K562 (cell line): ENCODE results near the gene ARHGAP32. TPM values are rescaled to one million over a fixed set of nuclear protein-coding genes. Genes with fewer than 3 reads are reported as not detected.

Experiments
- ATAC-seq: fragments of 200-7000 bp; cut with Tn5 transposase; 3 replicates; pipeline ENCODE4 v1.9.1; 2020; ENCODE audit warnings: moderate library complexity
- BruUV-seq: library from RNA; stranded (reverse); fragments of 400-500 nt; replicated peaks from 2 replicates; lab custom pipeline; 2021; lab: Mats Ljungman, UMichigan
- CTCF ChIA-PET: fragments of 300-600 bp; formaldehyde crosslinking; extraction: SDS; loops from one replicate; lab custom pipeline; 2021; ENCODE audit warnings: low intra/inter-chr PET ratio; lab: Yijun Ruan, JAX
- POLR2A ChIA-PET: fragments of 300-600, 350-650 bp; sonication (Branson Sonifier 250); formaldehyde crosslinking; extraction: SDS; loops from one replicate; lab custom pipeline; 2021; ENCODE audit warnings: antibody characterized with exemption, inconsistent platforms; lab: Yijun Ruan, JAX
- DNase-seq, 4 experiments: peaks; one replicate each; pipeline versions ENCODE4 v3.0.0 to v3.0.0-alpha.2; 2011 to 2018; ENCODE audit warnings: low spot score in 3 of 4, mixed read lengths in 3 of 4; ENCODE audit errors: extremely low read depth in 1 of 4
- FAIRE-seq: peaks from 2 replicates; lab custom pipeline; 2011; peaks lifted over from hg19 to GRCh38; lab: Jason Lieb, UNC
- H2AFZ ChIP-seq: 2 replicates; pipeline ENCODE4 v1.6.0; 2011; ENCODE audit warnings: low read depth, low read length, control low read depth, inconsistent platforms
- H3K27ac ChIP-seq: fragments of 200-600 bp; 3 replicates; pipeline ENCODE4 v1.8.0; 2011; ENCODE audit warnings: low read depth, mild to moderate bottlenecking, control low read depth, inconsistent platforms, low read length, moderate library complexity, mixed read lengths; ENCODE audit errors: extremely low read depth
- H3K27me3 ChIP-seq, 2 experiments: fragments of 300-600 bp in 1 of 2; 2 replicates in 1 of 2; 3 replicates in 1 of 2; pipeline versions ENCODE4 v1.6.0 to v1.8.0; 2011; ENCODE audit warnings: inconsistent platforms in 2 of 2, low read length in 2 of 2, mild to moderate bottlenecking in 1 of 2, mixed read lengths in 1 of 2, moderate library complexity in 1 of 2; ENCODE audit not compliant: control insufficient read depth in 2 of 2, insufficient read depth in 2 of 2
- H3K36me3 ChIP-seq: fragments of 300-600 bp; 3 replicates; pipeline ENCODE4 v1.8.0; 2011; ENCODE audit warnings: mild to moderate bottlenecking, low read length, inconsistent platforms; ENCODE audit not compliant: control insufficient read depth, insufficient read depth
- H3K4me1 ChIP-seq, 2 experiments: fragments of 200-600 bp in 1 of 2; replicated peaks in 1 of 2; 2 replicates in 1 of 2; 3 replicates in 1 of 2; pipeline versions ENCODE4 v1.5.1 to v1.8.0; 2011; ENCODE audit warnings: inconsistent platforms in 2 of 2, low read length in 2 of 2, mild to moderate bottlenecking in 1 of 2, mixed read lengths in 1 of 2, moderate library complexity in 1 of 2; ENCODE audit not compliant: control insufficient read depth in 2 of 2, insufficient read depth in 2 of 2
- H3K4me2 ChIP-seq: 2 replicates; pipeline ENCODE4 v1.6.1; 2011; ENCODE audit warnings: low read length, control low read depth, inconsistent platforms, mixed read lengths; ENCODE audit not compliant: insufficient read depth
- H3K4me3 ChIP-seq: fragments of 200-600 bp; sonication (generic), shearing (Covaris generic); 2 replicates; pipeline ENCODE4 v1.5.1; 2016; ENCODE audit warnings: control low read depth, inconsistent platforms
- H3K79me2 ChIP-seq: fragments of 200-600 bp; 3 replicates; pipeline ENCODE4 v1.8.0; 2011; ENCODE audit warnings: low read length, inconsistent platforms; ENCODE audit not compliant: control insufficient read depth, insufficient read depth
- H3K9ac ChIP-seq, 2 experiments: 2 replicates each; pipeline versions ENCODE4 v1.6.0 to v1.6.1; 2011; ENCODE audit warnings: low read depth in 2 of 2, low read length in 2 of 2, control low read depth in 1 of 2, inconsistent platforms in 1 of 2, mild to moderate bottlenecking in 1 of 2, mixed read lengths in 1 of 2; ENCODE audit not compliant: insufficient read depth in 1 of 2
- H3K9me1 ChIP-seq: one replicate; pipeline ENCODE4 v1.6.0; 2011; ENCODE audit warnings: inconsistent platforms, mild to moderate bottlenecking, low read length, moderate library complexity; ENCODE audit not compliant: control insufficient read depth, insufficient read depth
- H3K9me3 ChIP-seq: replicated peaks from 2 replicates; pipeline ENCODE4 v1.5.1; 2011; ENCODE audit warnings: low read depth, low read length, inconsistent platforms; ENCODE audit not compliant: control insufficient read depth, insufficient read depth
- H4K20me1 ChIP-seq: replicated peaks from 2 replicates; pipeline ENCODE4 v1.6.1; 2011; ENCODE audit warnings: low read length, inconsistent platforms, mixed read lengths; ENCODE audit not compliant: control insufficient read depth, insufficient read depth
- AFF4 ChIP-seq: sonication (generic); formaldehyde crosslinking; IDR thresholded peaks from 2 replicates; pipeline ENCODE4 v1.8.0; 2023; ENCODE audit warnings: mild to moderate bottlenecking, missing genetic modification reagents
- CBFB ChIP-seq: sonication (generic); formaldehyde crosslinking; IDR thresholded peaks from 2 replicates; pipeline ENCODE4 v1.4.0; 2020; ENCODE audit warnings: mild to moderate bottlenecking, missing genetic modification reagents
- GATAD2B ChIP-seq: fragments of 450-650 bp; IDR thresholded peaks from 2 replicates; pipeline ENCODE4 v1.6.1; 2017; ENCODE audit warnings: mild to moderate bottlenecking, borderline replicate concordance
- ILK ChIP-seq: fragments of 450-650 bp; IDR thresholded peaks from 2 replicates; pipeline ENCODE4 v1.6.1; 2016; ENCODE audit warnings: missing genetic modification characterization, low read depth, mild to moderate bottlenecking, missing compliant biosample characterization, moderate library complexity, borderline replicate concordance
- LARP7 ChIP-seq: fragments of 450-650 bp; IDR thresholded peaks from 2 replicates; pipeline ENCODE4 v1.6.1; 2016
- MEF2A ChIP-seq: IDR thresholded peaks from 2 replicates; pipeline ENCODE4 v1.6.1; 2011; ENCODE audit warnings: low read depth, mild to moderate bottlenecking, low read length, moderate library complexity; ENCODE audit not compliant: control insufficient read depth
- MTA2 ChIP-seq: fragments of 450-650 bp; IDR thresholded peaks from 2 replicates; pipeline ENCODE4 v1.6.1; 2016; ENCODE audit warnings: low read depth
- NFIX ChIP-seq: fragments of 250-450 bp; sonication (Bioruptor Pico); IDR thresholded peaks from 2 replicates; pipeline ENCODE4 v1.4.0; 2020; ENCODE audit warnings: low read depth, mild to moderate bottlenecking, moderate library complexity
- SMC3 ChIP-seq: conservative IDR thresholded peaks from 2 replicates; pipeline ENCODE4 v1.6.1; 2011; ENCODE audit warnings: low read depth, low read length, improper control_type of control experiment; ENCODE audit not compliant: insufficient read depth
- SNRNP70 ChIP-seq: fragments of 200-400 bp; formaldehyde crosslinking; optimal IDR thresholded peaks from 2 replicates; pipeline ENCODE3; 2017; ENCODE audit warnings: low read depth, low read length
- SRSF3 ChIP-seq: fragments of 200-400 bp; formaldehyde crosslinking; IDR thresholded peaks from 2 replicates; pipeline ENCODE4 v1.6.1; 2016; ENCODE audit warnings: mild to moderate bottlenecking, low read length, moderate library complexity; ENCODE audit not compliant: insufficient read depth
- U2AF2 ChIP-seq: fragments of 200-400 bp; formaldehyde crosslinking; optimal IDR thresholded peaks from 2 replicates; pipeline ENCODE3; 2017; ENCODE audit warnings: low read depth, mild to moderate bottlenecking, low read length
- ZNF143 ChIP-seq: sonication (generic); formaldehyde crosslinking; IDR thresholded peaks from 2 replicates; pipeline ENCODE4 v1.9.0; 2022; ENCODE audit warnings: mild to moderate bottlenecking, missing genetic modification reagents
- ZNF511 ChIP-seq: sonication (generic); formaldehyde crosslinking; IDR thresholded peaks from 2 replicates; pipeline ENCODE4 v1.8.0; 2022; ENCODE audit warnings: mild to moderate bottlenecking, missing genetic modification reagents
- ZNF830 ChIP-seq: fragments of 250-450 bp; sonication (Bioruptor Pico); IDR thresholded peaks from 2 replicates; pipeline ENCODE4 v1.5.0; 2021; ENCODE audit warnings: mild to moderate bottlenecking
- WGBS: fragments of 100-300 bp; shearing (Covaris generic); methylation state at CpG from one replicate; pipeline ENCODE4 v1.1.6; 2016; ENCODE audit warnings: low coverage, mixed read lengths; ENCODE audit not compliant: insufficient coverage; ENCODE audit errors: missing lambda C conversion rate; 5-methylcytosine and 5-hydroxymethylcytosine counted together
- in situ Hi-C: fragments of 300-500 bp; cut with MboI; formaldehyde crosslinking; loops from 4 replicates; pipeline ENCODE4 v1.15.0; 2018; ENCODE audit warnings: inconsistent platforms, mixed read lengths
- intact Hi-C: fragments of 100-400 bp; cut with micrococcal nuclease; formaldehyde crosslinking; loops from 2 replicates; pipeline ENCODE4 v1.14.2; 2022
- polyA plus RNA-seq, 8 experiments: library from polyadenylated mRNA; depleted of rRNA in 4 of 8; stranded (reverse) in 5 of 8; unstranded in 3 of 8; fragments of >200 nt; fragmentation: Nextera tagmentation in 2 of 8; fragmentation: Illumina TruSeq in 1 of 8; extraction: Ambion mirVana in 2 of 8; extraction: Trizol in 1 of 8; gene quantifications; 2 replicates each; pipeline versions ENCODE4 v1.2.1 to v1.2.3, GENCODE V29; 2011 to 2014; ENCODE audit warnings: inconsistent platforms in 1 of 8, missing spikeins in 1 of 8
- total RNA-seq, 7 experiments: library from RNA; depleted of rRNA in 6 of 7; stranded (reverse); fragments of >200 nt in 6 of 7; fragmentation: Illumina TruSeq in 2 of 7; extraction: Trizol in 2 of 7; gene quantifications; 2 replicates each; pipeline versions ENCODE4 v1.2.1 to v1.2.3, GENCODE V29; 2011 to 2021; ENCODE audit warnings: low replicate concordance in 1 of 7
- TF ChIP-seq, protein P1 (sequence below), 2 experiments: fragments of 450-650 bp; conservative IDR thresholded peaks; 2 replicates each; pipeline ENCODE4 v1.6.1; 2017; ENCODE audit warnings: mild to moderate bottlenecking in 2 of 2, moderate library complexity in 2 of 2

The ARHGAP32 gene
- total and polyA plus RNA-seq, 9 of the 15 experiments (the other 6 are each of a cell fraction or from before 2014, with no cell fraction given) = 0.18 TPM; not detected in 8

DNA sequence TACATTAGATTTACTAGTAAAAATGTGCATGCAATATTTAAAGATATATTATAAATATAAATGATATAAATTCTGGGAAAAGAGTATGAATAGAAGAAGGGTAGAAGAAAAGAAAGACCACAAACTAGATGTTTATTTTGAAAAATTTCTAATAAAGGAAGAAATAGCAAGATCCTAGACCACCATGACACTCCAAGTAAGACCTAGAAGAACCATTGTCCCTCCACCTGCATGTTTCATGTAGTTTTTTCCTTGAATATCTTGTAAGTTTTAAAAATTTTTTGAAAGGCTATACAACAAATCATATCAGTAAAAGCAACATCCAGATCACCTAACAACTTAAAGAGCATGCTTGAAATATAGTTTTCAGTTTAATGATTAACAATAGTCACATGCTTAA lies 46.8 kb downstream of the ARHGAP32 start (continued):
- no peak for TF ChIP-seq AFF4 (CRISPR knock-in tag)
- TF ChIP-seq, all 486 proteins: peak for 0

GRCh38 chr11:129144256-129144655 lies 47.9 kb downstream of the ARHGAP32 start:
- FAIRE-seq = no peak
- POLR2A ChIA-PET = no interaction called here
- H4K20me1 ChIP-seq = no peaks in the 10 kb centered on the region
- TF ChIP-seq MTA2 = no peak
- no peak for TF ChIP-seq ZNF830 (CRISPR knock-in tag)
- no peak for TF ChIP-seq ILK (tag)
- no peak for TF ChIP-seq MEF2A
- TF ChIP-seq SRSF3 = no peak
- TF ChIP-seq ZNF143 (CRISPR knock-in tag) = no peak
- TF ChIP-seq, protein P1, sequence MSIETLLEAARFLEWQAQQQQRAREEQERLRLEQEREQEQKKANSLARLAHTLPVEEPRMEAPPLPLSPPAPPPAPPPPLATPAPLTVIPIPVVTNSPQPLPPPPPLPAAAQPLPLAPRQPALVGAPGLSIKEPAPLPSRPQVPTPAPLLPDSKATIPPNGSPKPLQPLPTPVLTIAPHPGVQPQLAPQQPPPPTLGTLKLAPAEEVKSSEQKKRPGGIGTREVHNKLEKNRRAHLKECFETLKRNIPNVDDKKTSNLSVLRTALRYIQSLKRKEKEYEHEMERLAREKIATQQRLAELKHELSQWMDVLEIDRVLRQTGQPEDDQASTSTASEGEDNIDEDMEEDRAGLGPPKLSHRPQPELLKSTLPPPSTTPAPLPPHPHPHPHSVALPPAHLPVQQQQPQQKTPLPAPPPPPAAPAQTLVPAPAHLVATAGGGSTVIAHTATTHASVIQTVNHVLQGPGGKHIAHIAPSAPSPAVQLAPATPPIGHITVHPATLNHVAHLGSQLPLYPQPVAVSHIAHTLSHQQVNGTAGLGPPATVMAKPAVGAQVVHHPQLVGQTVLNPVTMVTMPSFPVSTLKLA (conservative IDR thresholded peaks at IDR 0.05) = no peak
- TF ChIP-seq LARP7 = no peak
- TF ChIP-seq SMC3 = no peak
- TF ChIP-seq NFIX (CRISPR knock-in tag) = no peak
- no peak for TF ChIP-seq SNRNP70
- no peak for TF ChIP-seq GATAD2B
- no peak for TF ChIP-seq ZNF511
- no peak for TF ChIP-seq U2AF2
- no peak for TF ChIP-seq CBFB (CRISPR knock-in tag)

More at GRCh38 chr11:129144256-129144655, 47.9 kb downstream of the ARHGAP32 start:
- DNase-seq (no peak), ATAC-seq (no peak)
- CTCF ChIA-PET = no interaction called here
- Histone ChIP-seq H3K36me3 (no peaks in the 10 kb centered on the region), H3K79me2 (no peaks in the 10 kb centered on the region), H3K9ac (no peak overlapping the region), H3K27me3 (no peaks in the 10 kb centered on the region), H3K9me1 (no peaks in the 10 kb centered on the region), H3K4me2 (no peak overlapping the region), H3K9me3 (no peaks in the 10 kb centered on the region), H2AFZ (no peak overlapping the region), H3K4me3 (no peak overlapping the region), H3K27ac (no peak overlapping the region), H3K4me1 (no peaks in the 10 kb centered on the region)
- intact Hi-C loops = no loop called here
- BruUV-seq = no TSS peak
- in situ Hi-C loops = no loop called here
- WGBS = 0% methylated on average over 2 of the region's 2 CpGs
